ENCODE measurements around the gene KAT6B. TPM values are rescaled to one million over a fixed set of nuclear protein-coding genes. Genes with fewer than 3 reads are reported as not detected.
A peak's percentile ranks its signal among the peaks of the same experiment; 100 is the strongest.

Gene KAT6B
- total RNA-seq, 1 experiment from 2014 or later, result 14.9 TPM

GRCh38 chr10:74973741-74974392 is 147.5 kb downstream of the KAT6B start:
- Histone ChIP-seq H3K36me3 (ENCODE audit: control insufficient read depth, insufficient read depth, low read length) (no peaks in the 10 kb centered on the region), H3K27me3 (replicated peaks; ENCODE audit: control insufficient read depth, insufficient read depth, low read length) (no peaks in the 10 kb centered on the region), H3K4me1 (no peaks in the 10 kb centered on the region), H3K4me3 (ENCODE audit: low read depth, low read length) (no peak overlapping the region), H3K9me3 (no peaks in the 10 kb centered on the region)
- ChIA-PET POLR2A (no interaction called here), CTCF (no interaction called here)
- DNase-seq, result no peak
- H3K9me3 Mint-ChIP-seq (ENCODE audit: unreplicated experiment), result no peaks in the 10 kb centered on the region
- peaks cover 9% of the 10 kb centered on the region for H3K36me3 Mint-ChIP-seq (ENCODE audit: insufficient read depth, unreplicated experiment)
- BruUV-seq (replicated peaks), result no TSS peak
- TF ChIP-seq CTCF (IDR thresholded peaks at IDR 0.05; ENCODE audit: insufficient read depth in 1 of 2, low read depth in 1 of 2, low read length in 1 of 2, severe bottlenecking in 1 of 2, unreplicated experiment in 1 of 2), result no peak
- H3K4me1 Mint-ChIP-seq (ENCODE audit: low read depth, unreplicated experiment), result peaks cover 5% of the 10 kb centered on the region
- no peaks in the 10 kb centered on the region for H3K27me3 Mint-ChIP-seq (ENCODE audit: insufficient read depth, unreplicated experiment)
- H3K27ac Mint-ChIP-seq (ENCODE audit: unreplicated experiment), result no peak overlapping the region
- intact Hi-C loops (cut with micrococcal nuclease; ENCODE audit: unreplicated experiment), result no loop called here
- H3K4me3 Mint-ChIP-seq (ENCODE audit: unreplicated experiment), result no peak overlapping the region

GRCh38 chr10:74975758-74976157 is 149.4 kb downstream of the KAT6B start:
- intact Hi-C loops (cut with micrococcal nuclease; ENCODE audit: unreplicated experiment), result loop anchor here (5.0 kb wide), 1 partner anchor 47 kb away; no protein-coding TSS in a partner anchor
- Mint-ChIP-seq H3K27ac (ENCODE audit: unreplicated experiment) (no peak overlapping the region), H3K4me3 (ENCODE audit: unreplicated experiment) (no peak overlapping the region), H3K36me3 (ENCODE audit: insufficient read depth, unreplicated experiment) (peaks cover 9% of the 10 kb centered on the region), H3K9me3 (ENCODE audit: unreplicated experiment) (no peaks in the 10 kb centered on the region), H3K4me1 (ENCODE audit: low read depth, unreplicated experiment) (peaks cover 5% of the 10 kb centered on the region), H3K27me3 (ENCODE audit: insufficient read depth, unreplicated experiment) (no peaks in the 10 kb centered on the region)
- TF ChIP-seq CTCF (IDR thresholded peaks at IDR 0.05; ENCODE audit: insufficient read depth in 1 of 2, low read depth in 1 of 2, low read length in 1 of 2, severe bottlenecking in 1 of 2, unreplicated experiment in 1 of 2), result no peak
- POLR2A ChIA-PET, result no interaction called here
- Histone ChIP-seq H3K36me3 (ENCODE audit: control insufficient read depth, insufficient read depth, low read length) (no peaks in the 10 kb centered on the region), H3K4me3 (ENCODE audit: low read depth, low read length) (no peak overlapping the region), H3K9me3 (no peaks in the 10 kb centered on the region), H3K27me3 (replicated peaks; ENCODE audit: control insufficient read depth, insufficient read depth, low read length) (no peaks in the 10 kb centered on the region), H3K4me1 (no peaks in the 10 kb centered on the region)
- DNase-seq, result no peak
- CTCF ChIA-PET, result interaction anchor here (0.9 kb wide), 1 partner anchor 46 kb away, joined by 5 read pairs; no protein-coding TSS in a partner anchor
- BruUV-seq (replicated peaks), result no TSS peak

GRCh38 chr10:74976565-74976964 is 150.2 kb downstream of the KAT6B start:
- Histone ChIP-seq H3K27me3 (replicated peaks; ENCODE audit: control insufficient read depth, insufficient read depth, low read length) (no peaks in the 10 kb centered on the region), H3K4me1 (no peaks in the 10 kb centered on the region), H3K9me3 (no peaks in the 10 kb centered on the region), H3K4me3 (ENCODE audit: low read depth, low read length) (no peak overlapping the region), H3K36me3 (ENCODE audit: control insufficient read depth, insufficient read depth, low read length) (no peaks in the 10 kb centered on the region)
- Mint-ChIP-seq H3K4me1 (ENCODE audit: low read depth, unreplicated experiment) (peaks cover 5% of the 10 kb centered on the region), H3K4me3 (ENCODE audit: unreplicated experiment) (no peak overlapping the region), H3K36me3 (ENCODE audit: insufficient read depth, unreplicated experiment) (peaks cover 9% of the 10 kb centered on the region), H3K27me3 (ENCODE audit: insufficient read depth, unreplicated experiment) (no peaks in the 10 kb centered on the region), H3K27ac (ENCODE audit: unreplicated experiment) (no peak overlapping the region), H3K9me3 (ENCODE audit: unreplicated experiment) (no peaks in the 10 kb centered on the region)
- peak in 1 of 2 experiments; percentile 19 for DNase-seq
- ChIA-PET POLR2A (no interaction called here), CTCF (interaction anchor here (0.9 kb wide), 1 partner anchor 45 kb away, joined by 5 read pairs; no protein-coding TSS in a partner anchor)
- no TSS peak for BruUV-seq (replicated peaks)
- TF ChIP-seq CTCF (IDR thresholded peaks at IDR 0.05; ENCODE audit: insufficient read depth in 1 of 2, low read depth in 1 of 2, low read length in 1 of 2, severe bottlenecking in 1 of 2, unreplicated experiment in 1 of 2), result peak in 1 of 2 experiments; percentile 52
- intact Hi-C loops (cut with micrococcal nuclease; ENCODE audit: unreplicated experiment), result loop anchor here (5.0 kb wide), 1 partner anchor 46 kb away; no protein-coding TSS in a partner anchor
